Psoas muscle (tissue), 8 donors: Measurements from ENCODE around the gene SUV39H2. TPM values are rescaled to one million over a fixed set of nuclear protein-coding genes. Genes with fewer than 3 reads are reported as not detected.
"Not testable (repeated sequence)": the region's sequence is repeated elsewhere in the genome, so short reads cannot be mapped to it uniquely, and the experiment has no call there.

Source experiments
- ATAC-seq, 4 donors: fragments of 200-7000 bp; cut with Tn5 transposase; one replicate each; pipeline ENCODE4 v1.9.1; 2020; ENCODE audit warnings: moderate library complexity in 3 of 4, mild to moderate bottlenecking in 2 of 4
- DNase-seq, 2 donors: peaks; one replicate each; pipeline ENCODE4 v3.0.0-alpha.2; 2020
- H3K27ac ChIP-seq: fragments of 200-600 bp; one replicate; pipeline ENCODE4 v1.8.0; 2022
- H3K27me3 ChIP-seq, 3 donors: fragments of 200-600 bp in 1 of 3; one replicate each; pipeline versions ENCODE4 v1.6.1 to v1.8.0; 2013 to 2022; ENCODE audit warnings: low read length in 2 of 3, mild to moderate bottlenecking in 2 of 3, moderate library complexity in 1 of 3; ENCODE audit not compliant: insufficient read depth in 3 of 3
- H3K36me3 ChIP-seq, 2 donors: fragments of 200-600 bp in 1 of 2; one replicate each; pipeline versions ENCODE4 v1.6.1 to v1.8.0; 2013 to 2022; ENCODE audit warnings: low read depth in 1 of 2, mild to moderate bottlenecking in 1 of 2, moderate library complexity in 1 of 2; ENCODE audit not compliant: insufficient read depth in 1 of 2
- H3K4me1 ChIP-seq: fragments of 200-600 bp; one replicate; pipeline ENCODE4 v1.8.0; 2022
- H3K4me3 ChIP-seq: fragments of 200-600 bp; one replicate; pipeline ENCODE4 v1.8.0; 2022; ENCODE audit warnings: mild to moderate bottlenecking
- H3K9me3 ChIP-seq: fragments of 200-600 bp; one replicate; pipeline ENCODE4 v1.8.0; 2022
- CTCF ChIP-seq: fragments of 200-600 bp; IDR thresholded peaks from one replicate; pipeline ENCODE4 v1.8.0; 2022; ENCODE audit warnings: antibody characterized with exemption
- WGBS, 3 donors: extraction: QIAGEN DNeasy Blood & Tissue Kit; methylation state at CpG; one replicate each; pipeline versions ENCODE4 v1.1.6 to v1.1.7; 2013; 5-methylcytosine and 5-hydroxymethylcytosine counted together
- intact Hi-C, 2 donors: fragments of 100-400 bp; cut with DNase I; formaldehyde crosslinking; loops; one replicate each; pipeline versions ENCODE4 v1.11.0 to v1.14.2; 2022
- polyA plus RNA-seq, 3 donors: library from polyadenylated mRNA; stranded (reverse); fragments of 200-250 nt; gene quantifications; one replicate each; pipeline ENCODE4 v1.2.3, GENCODE V29; 2013
- total RNA-seq, 4 donors: library from RNA; stranded (reverse); fragmentation: NEBNext Ultra II Directional in 2 of 4; extraction: Animal tissue kit (Norgen Biotek cat#: 25700) in 2 of 4; gene quantifications; one replicate each; pipeline versions ENCODE4 v1.2.1 to v1.2.4, GENCODE V29; 2021 to 2023
- donor health status: healthy with polysubstance abuse.
- donor health status: DM: no; HTN: no; CAD: no; lungs with moderate emphysema.
- donor health status: Bipolar disorder and iron deficiency.
- donor health status: healthy.
- donor health status: DM: yes; HTN: yes; CAD: no.
- donor health status: DM: no; HTN: no; CAD: no.
- donor health status: DM: no; HTN: no; CAD: no.
- donor health status: DM: yes; HTN: yes; CAD: no.

The SUV39H2 gene
- total and polyA plus RNA-seq, 7 donors = 2.3 to 7.9 (median 5.9) TPM

GRCh38 chr10:14904316-14904732, 25.7 kb downstream of the SUV39H2 start:
- peak; percentile 47 for TF ChIP-seq CTCF
- no peaks in the 10 kb centered on the region for H3K4me1 ChIP-seq
- no peaks in the 10 kb centered on the region for H3K9me3 ChIP-seq
- DNase-seq = no peak
- no peak overlapping the region for H3K4me3 ChIP-seq
- H3K27ac ChIP-seq = no peak overlapping the region
- no peaks in the 10 kb centered on the region for H3K27me3 ChIP-seq
- intact Hi-C loops = no loop called here
- WGBS, 3 donors = 59 to 68% (median 59%) methylated on average over 1 of the region's 1 CpG
- H3K36me3 ChIP-seq = peaks cover 0 to 70% of the 10 kb centered on the region in 2 donors
- peak in 1 of 4 donors; percentile 60 for ATAC-seq

GRCh38 chr10:14904864-14905263, 26.2 kb downstream of the SUV39H2 start:
- WGBS, 3 donors = 96 to 100% (median 100%) methylated on average over 2 of the region's 2 CpGs
- no peak for TF ChIP-seq CTCF
- H3K4me1 ChIP-seq = no peaks in the 10 kb centered on the region
- ATAC-seq = no peak
- DNase-seq = no peak
- intact Hi-C loops = no loop called here
- no peak overlapping the region for H3K27ac ChIP-seq
- H3K36me3 ChIP-seq = peaks cover 0 to 70% of the 10 kb centered on the region in 2 donors
- no peaks in the 10 kb centered on the region for H3K27me3 ChIP-seq
- H3K4me3 ChIP-seq = no peak overlapping the region
- no peaks in the 10 kb centered on the region for H3K9me3 ChIP-seq

- no peak for ATAC-seq
- H3K36me3 ChIP-seq = peaks cover 0 to 72% of the 10 kb centered on the region in 2 donors
- no peak overlapping the region for H3K4me3 ChIP-seq
- intact Hi-C loops = no loop called here
- no peak for TF ChIP-seq CTCF
- no peak overlapping the region for H3K27ac ChIP-seq
- 93 to 100% (median 98%) methylated on average over 2 of the region's 2 CpGs for WGBS, 3 donors
- H3K9me3 ChIP-seq = no peaks in the 10 kb centered on the region
- no peaks in the 10 kb centered on the region for H3K4me1 ChIP-seq
- no peak for DNase-seq
- no peaks in the 10 kb centered on the region for H3K27me3 ChIP-seq
Observed at GRCh38 chr10:14905890-14906289, 27.2 kb downstream of the SUV39H2 start.

- TF ChIP-seq CTCF = no peak
- H3K4me3 ChIP-seq = no peak overlapping the region
- intact Hi-C loops = no loop called here
- no peaks in the 10 kb centered on the region for H3K27me3 ChIP-seq
- ATAC-seq (no peak), DNase-seq (no peak)
- no peak overlapping the region for H3K27ac ChIP-seq
- H3K36me3 ChIP-seq = peaks cover 0 to 67% of the 10 kb centered on the region in 2 donors
- WGBS, 3 donors = 95 to 100% (median 96%) methylated on average over 2 of the region's 2 CpGs
- no peaks in the 10 kb centered on the region for H3K9me3 ChIP-seq
- H3K4me1 ChIP-seq = no peaks in the 10 kb centered on the region
Observed at GRCh38 chr10:14906765-14907164, 28.1 kb downstream of the SUV39H2 start.

GRCh38 chr10:14907591-14907990, 28.9 kb downstream of the SUV39H2 start:
- H3K9me3 ChIP-seq, H3K4me1 ChIP-seq, intact Hi-C loops, H3K27me3 ChIP-seq, ATAC-seq, H3K27ac ChIP-seq, H3K4me3 ChIP-seq, DNase-seq: not testable (repeated sequence)
- peaks cover 0 to 67% of the 10 kb centered on the region in 2 donors for H3K36me3 ChIP-seq
- 93 to 98% (median 98%) methylated on average over 4 of the region's 4 CpGs for WGBS, 3 donors
